ENCODE data around the gene ARHGAP4.

- TF ChIP-seq CTCF (IDR thresholded peaks at IDR 0.05 in 8 of 11, conservative IDR thresholded peaks at IDR 0.05 in 3 of 11) = no peak
- TF ChIP-seq POLR2A (IDR thresholded peaks at IDR 0.05) = no peak
Measured at GRCh38 chrX:153961292-153961691, 35.2 kb upstream of the ARHGAP4 start.
